SU-DHL-6 (cell line): Measurements from ENCODE around the gene UBQLN3.

Source experiments
- H2AFZ ChIP-seq: fragments of 200-600 bp; sonication (generic); 2 replicates; pipeline ENCODE4 v1.6.1; 2014; ENCODE audit warnings: low read depth, mild to moderate bottlenecking, moderate library complexity, mixed read lengths, antibody characterized with exemption, low read length; ENCODE audit not compliant: severe bottlenecking
- H3F3A ChIP-seq: fragments of 200-600 bp; shearing (Covaris generic); 2 replicates; pipeline ENCODE4 v1.6.0; 2016; ENCODE audit warnings: antibody characterized with exemption, mild to moderate bottlenecking; ENCODE audit not compliant: insufficient read depth
- H3K27ac ChIP-seq: fragments of 200-600 bp; sonication (generic); 2 replicates; pipeline ENCODE4 v1.5.1; 2016; ENCODE audit warnings: low read depth, mild to moderate bottlenecking, low read length, moderate library complexity, mixed read lengths
- H3K27me3 ChIP-seq: fragments of 200-600 bp; sonication (generic), shearing (Covaris generic); 2 replicates; pipeline ENCODE4 v1.6.0; 2014; ENCODE audit warnings: mild to moderate bottlenecking, low read length
- H3K36me3 ChIP-seq: fragments of 200-600 bp; sonication (generic); 2 replicates; pipeline ENCODE4 v1.6.1; 2014; ENCODE audit warnings: mild to moderate bottlenecking, low read length, mixed read lengths
- H3K4me2 ChIP-seq: fragments of 300-600, 200-600 bp; shearing (Covaris generic), sonication (generic); 2 replicates; pipeline ENCODE4 v1.6.0; 2014; ENCODE audit warnings: low read length, low read depth, mild to moderate bottlenecking; ENCODE audit not compliant: poor library complexity, severe bottlenecking
- H3K4me3 ChIP-seq: fragments of 200-600 bp; sonication (generic); 2 replicates; pipeline ENCODE4 v1.5.1; 2014; ENCODE audit warnings: antibody characterized with exemption, low read length, mild to moderate bottlenecking, mixed read lengths; ENCODE audit not compliant: insufficient read depth, poor library complexity, severe bottlenecking
- H3K79me2 ChIP-seq: fragments of 200-600 bp; sonication (generic); 2 replicates; pipeline ENCODE4 v1.6.1; 2014; ENCODE audit warnings: mild to moderate bottlenecking, low read length, moderate library complexity; ENCODE audit not compliant: insufficient read depth
- H3K9ac ChIP-seq: fragments of 200-600 bp; sonication (generic); 2 replicates; pipeline ENCODE4 v1.7.0; 2014; ENCODE audit warnings: mild to moderate bottlenecking, low read length
- H3K9me2 ChIP-seq: fragments of 200-600 bp; sonication (generic); replicated peaks from 2 replicates; pipeline ENCODE4 v1.6.1; 2014; ENCODE audit warnings: low read length; ENCODE audit not compliant: insufficient read depth
- H3K9me3 ChIP-seq: fragments of 200-600 bp; sonication (generic); 2 replicates; pipeline ENCODE4 v1.6.1; 2014; ENCODE audit warnings: low read length, mixed read lengths; ENCODE audit not compliant: insufficient read depth
- H4K20me1 ChIP-seq: fragments of 200-600 bp; sonication (generic); 2 replicates; pipeline ENCODE4 v1.6.1; 2014; ENCODE audit warnings: low read depth, mild to moderate bottlenecking, antibody characterized with exemption, low read length, moderate library complexity, mixed read lengths
- CTCF ChIP-seq: fragments of 200-600 bp; sonication (generic); IDR thresholded peaks from one replicate; pipeline ENCODE4 v1.5.1; 2017; ENCODE audit warnings: antibody characterized with exemption, mild to moderate bottlenecking, low read length, moderate library complexity; ENCODE audit not compliant: insufficient read depth, poor library complexity, severe bottlenecking
- EZH2phosphoT487 ChIP-seq: fragments of 200-600 bp; sonication (generic), shearing (Covaris generic); conservative IDR thresholded peaks from 2 replicates; pipeline ENCODE4 v1.6.1; 2018; ENCODE audit warnings: mild to moderate bottlenecking, antibody characterized with exemption, low read length, moderate library complexity, mixed read lengths

Gene UBQLN3

GRCh38 chr11:5486003-5486402 lies 23.8 kb downstream of the UBQLN3 start:
- Histone ChIP-seq H3K79me2 (no peaks in the 10 kb centered on the region), H3K4me3 (no peak overlapping the region), H3K9ac (no peak overlapping the region), H3K36me3 (no peaks in the 10 kb centered on the region), H3F3A (no peaks in the 10 kb centered on the region), H3K9me2 (no peaks in the 10 kb centered on the region), H3K9me3 (no peaks in the 10 kb centered on the region), H2AFZ (no peak overlapping the region), H3K27ac (no peak overlapping the region), H3K27me3 (no peaks in the 10 kb centered on the region), H4K20me1 (no peaks in the 10 kb centered on the region), H3K4me2 (no peak overlapping the region)
- TF ChIP-seq CTCF (no peak), EZH2phosphoT487 (no peak)

GRCh38 chr11:5476186-5476819 lies 33.5 kb downstream of the UBQLN3 start:
- Histone ChIP-seq H3K9me3 (no peaks in the 10 kb centered on the region), H3K4me3 (no peak overlapping the region), H3K4me2 (no peak overlapping the region), H3K27ac (no peak overlapping the region), H3K9me2 (no peaks in the 10 kb centered on the region), H3F3A (no peaks in the 10 kb centered on the region), H3K36me3 (no peaks in the 10 kb centered on the region), H4K20me1 (no peaks in the 10 kb centered on the region), H3K79me2 (no peaks in the 10 kb centered on the region), H2AFZ (no peak overlapping the region), H3K9ac (no peak overlapping the region), H3K27me3 (no peaks in the 10 kb centered on the region)
- no peak for TF ChIP-seq EZH2phosphoT487
- peak; percentile 94 for TF ChIP-seq CTCF

GRCh38 chr11:5473921-5474320 lies 35.8 kb downstream of the UBQLN3 start:
- H3K9me3 ChIP-seq, result no peaks in the 10 kb centered on the region

More at GRCh38 chr11:5473921-5474320, 35.8 kb downstream of the UBQLN3 start:
- Histone ChIP-seq H3K27ac (no peak overlapping the region), H3K4me3 (no peak overlapping the region), H2AFZ (no peak overlapping the region), H3K27me3 (no peaks in the 10 kb centered on the region), H3K4me2 (no peak overlapping the region), H3F3A (no peaks in the 10 kb centered on the region), H3K9me2 (no peaks in the 10 kb centered on the region), H3K79me2 (no peaks in the 10 kb centered on the region), H3K9ac (no peak overlapping the region), H3K36me3 (no peaks in the 10 kb centered on the region), H4K20me1 (no peaks in the 10 kb centered on the region)
- TF ChIP-seq CTCF (no peak), EZH2phosphoT487 (no peak)
